ENCODE results near the gene KDM6A. TPM values are rescaled to one million over a fixed set of nuclear protein-coding genes. Genes with fewer than 3 reads are reported as not detected.
"Not testable (repeated sequence)": the region's sequence is repeated elsewhere in the genome, so short reads cannot be mapped to it uniquely, and the experiment has no call there.

The KDM6A gene
- total RNA-seq, 6 experiments from 2014 or later: 7.1 to 20.9 (median 15.7) TPM

GRCh38 chrX:45068569-45068968, 195.6 kb downstream of the KDM6A start:
- Histone ChIP-seq H3K36me3 (peaks cover 4 to 29% (median 13%) of the 10 kb centered on the region in 4 donors), H3K27ac (no peak overlapping the region), H3K4me1 (no peaks in the 10 kb centered on the region), H3K27me3 (no peaks in the 10 kb centered on the region), H3K4me3 (no peak overlapping the region), H3K9me3 (no peaks in the 10 kb centered on the region)
- DNase-seq: no peak
- intact Hi-C loops (cut with DNase I): no loop called here
- 78% methylated on average over 4 of the region's 4 CpGs for WGBS (ENCODE audit: insufficient coverage, low coverage, low lambda C conversion rate, missing lambda C conversion rate)
- peak in 3 of 4 donors; percentile 33 to 68 (median 54) for ATAC-seq
- TF ChIP-seq POLR2A (IDR thresholded peaks at IDR 0.05): no peak
- TF ChIP-seq CTCF (IDR thresholded peaks at IDR 0.05): no peak

GRCh38 chrX:45070116-45071007, 197.4 kb downstream of the KDM6A start:
- intact Hi-C loops (cut with DNase I): no loop called here
- Histone ChIP-seq H3K4me3 (no peak overlapping the region), H3K4me1 (no peaks in the 10 kb centered on the region), H3K36me3 (peaks cover 0 to 19% (median 8%) of the 10 kb centered on the region in 4 donors), H3K9me3 (no peaks in the 10 kb centered on the region), H3K27ac (no peak overlapping the region), H3K27me3 (no peaks in the 10 kb centered on the region)
- no peak for DNase-seq
- ATAC-seq: peak; percentile 64 to 81 (median 80)
- no peak for TF ChIP-seq POLR2A (IDR thresholded peaks at IDR 0.05)
- TF ChIP-seq CTCF (IDR thresholded peaks at IDR 0.05): peak; percentile 67 to 76 (median 72)
- WGBS (ENCODE audit: insufficient coverage, low coverage, low lambda C conversion rate, missing lambda C conversion rate): 26% methylated on average over 2 of the region's 2 CpGs

- not testable (repeated sequence) for ATAC-seq
These were observed 200.0 kb downstream of the KDM6A start for GRCh38 chrX:45073011-45073410.

GRCh38 chrX:45077748-45078424, 204.9 kb downstream of the KDM6A start:
- no peak for DNase-seq
- Histone ChIP-seq H3K9me3 (no peaks in the 10 kb centered on the region), H3K27me3 (no peaks in the 10 kb centered on the region), H3K27ac (no peak overlapping the region), H3K4me1 (no peaks in the 10 kb centered on the region), H3K36me3 (peaks cover 0 to 40% (median 4%) of the 10 kb centered on the region in 4 donors), H3K4me3 (no peak overlapping the region)
- 75% methylated on average over 2 of the region's 2 CpGs for WGBS (ENCODE audit: insufficient coverage, low coverage, low lambda C conversion rate, missing lambda C conversion rate)
- ATAC-seq: peak in 2 of 4 donors; percentile 32 to 50
- intact Hi-C loops (cut with DNase I): no loop called here
- TF ChIP-seq CTCF (IDR thresholded peaks at IDR 0.05) (no peak), POLR2A (IDR thresholded peaks at IDR 0.05) (no peak)

More at GRCh38 chrX:45073011-45073410, 200.0 kb downstream of the KDM6A start:
- 94% methylated on average over 4 of the region's 4 CpGs for WGBS (ENCODE audit: insufficient coverage, low coverage, low lambda C conversion rate, missing lambda C conversion rate)
- H3K4me1 ChIP-seq; H3K27me3 ChIP-seq; H3K4me3 ChIP-seq; H3K27ac ChIP-seq; DNase-seq; intact Hi-C loops (cut with DNase I); H3K9me3 ChIP-seq: not testable (repeated sequence)
- H3K36me3 ChIP-seq: peaks cover 2 to 18% (median 8%) of the 10 kb centered on the region in 4 donors

GRCh38 chrX:45083314-45083713, 210.3 kb downstream of the KDM6A start:
- H3K4me1 ChIP-seq: no peaks in the 10 kb centered on the region
- H3K27me3 ChIP-seq: no peaks in the 10 kb centered on the region
- intact Hi-C loops (cut with DNase I): no loop called here
- H3K9me3 ChIP-seq: no peaks in the 10 kb centered on the region
- 73% methylated on average over 2 of the region's 2 CpGs for WGBS (ENCODE audit: insufficient coverage, low coverage, low lambda C conversion rate, missing lambda C conversion rate)
- no peak for ATAC-seq
- H3K4me3 ChIP-seq: no peak overlapping the region
- TF ChIP-seq CTCF (IDR thresholded peaks at IDR 0.05) (no peak), POLR2A (IDR thresholded peaks at IDR 0.05) (no peak)
- DNase-seq: no peak
- no peak overlapping the region for H3K27ac ChIP-seq
- peaks cover 0 to 66% (median 10%) of the 10 kb centered on the region in 4 donors for H3K36me3 ChIP-seq

Data from right lobe of liver (tissue), 6 donors.